Parietal lobe (tissue), 1 donor: ENCODE data around the gene CHRND. TPM values are rescaled to one million over a fixed set of nuclear protein-coding genes. Genes with fewer than 3 reads are reported as not detected.

Experiments used
- total RNA-seq: library from RNA; depleted of rRNA; stranded (reverse); fragments of >200 nt; gene quantifications from one replicate; pipeline ENCODE4 v1.2.3, GENCODE V29; 2014

The CHRND gene
- total RNA-seq = not detected

DNA sequence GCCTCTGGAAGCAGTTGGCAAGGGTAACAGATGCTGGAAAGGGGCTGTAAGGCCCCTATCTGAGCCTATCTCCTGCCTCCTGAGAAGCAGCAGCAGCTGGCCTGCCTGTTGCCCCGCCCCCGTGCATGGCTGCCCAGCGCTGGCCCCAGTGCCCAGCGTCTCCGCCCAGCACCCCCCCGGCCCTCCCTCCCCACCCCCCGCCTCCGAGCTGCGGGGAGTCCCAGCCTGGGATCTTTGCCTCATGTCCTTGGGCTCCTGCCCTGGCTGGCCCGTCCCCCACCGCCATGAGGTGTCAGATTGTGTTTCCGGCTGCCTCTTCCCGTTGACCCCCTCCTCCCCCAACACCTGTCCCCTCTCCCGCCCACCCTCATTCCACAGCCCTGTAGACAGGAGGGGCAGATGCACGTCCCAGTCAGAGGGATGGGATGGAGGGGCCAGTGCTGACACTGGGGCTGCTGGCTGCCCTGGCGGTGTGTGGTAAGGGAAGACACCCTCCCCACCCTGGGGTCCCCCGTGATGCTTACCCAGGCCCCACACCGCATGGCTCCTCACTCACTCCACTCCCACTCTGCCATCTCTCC is at the start of gene CHRND:
CHRND (plus strand) TSS at position 370 of the 581 bp plus-strand sequence; CDS start at position 426, 56 bp downstream.

DNA sequence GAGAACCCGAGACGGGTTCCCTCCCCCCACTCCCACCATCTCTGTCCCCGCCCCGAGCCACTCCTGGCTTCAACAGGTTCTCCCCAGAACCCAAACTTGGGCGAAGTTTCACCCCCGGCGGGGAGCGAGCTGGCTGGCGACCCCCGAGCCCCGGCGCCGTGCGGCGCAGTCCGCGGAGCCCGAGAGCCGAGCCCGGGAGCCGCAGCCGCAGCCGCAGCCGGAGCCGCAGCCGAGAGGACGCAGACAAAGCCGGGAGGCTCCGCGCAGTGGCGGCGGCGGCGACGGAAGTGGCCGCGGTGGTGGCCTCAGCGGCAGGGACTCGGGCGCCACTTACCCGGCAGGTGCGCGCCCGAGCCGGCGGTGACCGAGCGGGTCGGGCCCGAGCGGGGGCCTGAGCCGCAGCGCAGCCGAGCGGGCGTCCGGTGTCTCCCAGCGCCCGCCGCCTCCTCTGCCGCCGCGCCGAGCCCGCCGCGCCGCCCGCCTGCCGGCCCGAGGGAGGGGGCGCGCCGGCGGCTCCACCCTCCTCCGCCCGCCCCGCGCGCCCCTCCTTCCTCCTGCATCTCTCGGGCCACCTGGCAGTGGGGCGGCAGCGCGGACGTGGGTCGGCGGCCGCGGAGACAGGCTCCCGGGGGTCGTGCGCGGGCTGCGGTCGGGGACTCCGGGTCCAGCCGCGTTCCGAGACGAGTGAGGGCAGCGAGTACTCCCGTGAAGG is 38.4 kb upstream of the CHRND start, which contains the start of gene ECEL1:
ECEL1 (minus strand) TSS at position 450 of the 712 bp plus-strand sequence. CDS start 1,181 bp downstream, outside the sequence.

DNA sequence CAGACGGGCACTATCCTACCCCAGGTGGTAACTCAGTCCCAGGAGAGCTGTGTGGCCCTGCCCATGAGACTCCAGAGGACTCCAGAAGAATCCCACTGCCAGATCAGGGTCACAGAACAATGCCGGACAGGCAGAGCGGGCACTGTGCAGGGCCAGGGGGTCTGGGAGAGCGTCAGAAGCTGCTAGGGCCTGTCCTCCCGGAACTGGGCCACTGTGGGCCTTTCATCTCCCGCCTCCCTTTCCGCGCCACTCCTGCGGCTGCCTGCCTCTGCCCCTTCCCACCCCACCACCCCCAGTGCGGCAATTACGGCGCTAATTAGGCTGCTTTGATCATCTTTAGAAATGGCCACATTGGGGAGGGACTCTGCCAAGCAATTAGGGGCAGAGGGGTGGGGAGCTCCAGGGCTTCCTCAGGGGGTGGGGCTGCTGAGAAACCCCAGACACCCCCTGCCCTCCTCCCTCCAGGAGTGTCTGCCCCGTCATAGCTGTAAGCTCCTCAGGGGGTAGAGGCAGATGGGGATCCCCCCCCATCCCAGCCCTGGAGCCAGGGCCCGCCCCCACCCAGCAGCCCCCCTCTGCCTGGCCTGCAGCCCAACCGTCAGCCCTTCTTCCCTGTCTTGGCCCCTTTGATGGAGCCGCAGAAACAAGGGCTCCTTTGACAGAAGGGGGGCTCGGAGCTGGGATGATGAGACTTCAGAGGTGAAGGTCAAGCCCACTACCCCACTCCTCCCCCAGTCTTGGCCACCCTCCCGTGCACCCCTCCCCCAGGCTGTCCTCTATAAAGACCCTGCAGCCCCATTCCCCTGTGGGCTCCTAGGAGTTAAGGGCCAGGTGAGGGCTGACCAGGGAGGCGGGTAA is 6.2 kb upstream of the CHRND start, which contains the start of gene PRSS56:
PRSS56 (plus strand) TSS at position 808 of the 858 bp plus-strand sequence. CDS start 211 bp downstream, outside the sequence.

DNA sequence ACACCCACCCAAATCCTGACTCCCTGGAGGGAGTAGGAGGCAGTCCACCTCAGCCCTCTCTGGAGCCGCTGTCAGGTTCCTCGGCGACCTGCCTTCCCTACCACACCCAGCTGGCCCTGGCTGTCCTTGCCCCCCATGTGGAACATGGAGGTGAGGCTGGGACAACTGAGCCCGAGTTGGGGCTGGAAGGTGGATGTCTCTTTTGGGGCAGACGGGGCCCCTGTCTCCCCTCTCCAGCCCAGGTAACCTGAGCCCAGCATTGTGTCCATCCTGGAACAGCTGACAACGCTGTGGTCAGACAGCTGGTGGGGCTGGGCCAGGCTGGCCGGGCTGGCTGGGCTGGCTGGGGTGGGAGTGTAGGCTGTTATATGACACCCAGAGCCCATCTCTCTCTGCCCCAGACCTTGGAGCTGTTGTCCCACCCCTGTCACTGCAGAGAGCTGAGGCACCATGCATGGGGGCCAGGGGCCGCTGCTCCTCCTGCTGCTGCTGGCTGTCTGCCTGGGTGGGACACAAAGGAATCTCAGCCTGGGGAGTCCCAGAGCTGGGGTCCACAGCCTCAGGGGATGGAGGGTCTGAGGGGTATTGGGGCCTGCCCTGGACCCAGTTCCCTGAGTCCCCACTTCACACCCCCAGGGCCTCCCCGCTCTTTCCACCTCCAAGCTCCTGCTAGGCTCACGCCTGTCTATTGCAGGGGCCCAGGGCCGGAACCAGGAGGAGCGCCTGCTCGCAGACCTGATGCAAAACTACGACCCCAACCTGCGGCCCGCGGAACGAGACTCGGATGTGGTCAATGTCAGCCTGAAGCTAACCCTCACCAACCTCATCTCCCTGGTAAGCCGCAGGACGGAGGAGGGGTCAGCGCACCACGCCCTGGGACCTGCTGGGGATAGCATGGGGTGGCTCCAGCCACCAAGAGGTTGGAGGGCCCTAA is 13.6 kb downstream of the CHRND start, which contains the start of gene CHRNG:
CHRNG (plus strand) TSS at position 395 of the 934 bp plus-strand sequence; CDS start at position 451, 56 bp downstream.

DNA sequence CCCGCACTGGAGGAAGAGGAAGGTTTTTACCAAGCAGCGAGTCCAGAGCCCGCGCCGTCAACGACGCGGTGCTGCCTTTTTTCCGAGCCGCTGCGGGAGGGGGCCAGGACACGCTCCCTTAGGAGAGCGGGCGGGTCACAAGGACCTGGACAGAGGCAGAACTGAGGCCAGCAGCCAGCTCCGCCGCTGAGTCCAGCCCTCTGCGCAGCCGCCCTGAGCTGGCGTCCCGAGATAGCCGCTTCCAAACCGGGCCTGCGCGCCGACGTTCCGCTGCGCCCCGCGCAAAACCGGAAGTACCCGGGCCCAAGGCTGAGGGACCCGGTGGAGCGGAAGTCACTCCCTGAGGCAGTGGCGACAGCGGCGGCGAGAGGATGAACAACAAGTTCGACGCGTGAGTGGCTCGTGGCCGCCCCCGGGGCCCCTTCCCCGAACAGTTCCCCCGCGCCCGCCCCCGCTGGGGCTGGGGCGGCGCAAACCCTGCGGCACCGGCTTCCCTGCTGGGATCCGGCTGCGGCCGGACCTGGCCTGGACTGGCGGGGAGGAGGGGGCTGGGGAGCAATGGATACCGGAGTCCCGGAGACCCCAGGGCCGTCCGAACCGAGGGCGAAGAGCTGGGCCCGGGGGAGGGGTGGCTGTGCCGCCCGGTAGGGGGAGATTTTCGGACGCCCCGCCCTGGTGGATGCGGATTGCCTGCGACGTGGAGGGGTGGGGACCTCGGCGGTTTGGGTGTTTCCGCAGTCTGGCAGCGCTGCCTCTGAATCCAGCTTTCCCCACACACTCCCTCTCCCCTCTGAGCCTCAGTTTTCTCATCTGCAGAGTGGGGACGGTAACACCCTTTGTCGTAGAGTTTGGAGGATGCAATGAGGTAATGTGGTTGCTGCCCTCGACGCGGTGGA is 24.6 kb downstream of the CHRND start, which contains the start of the genes EIF4E2 and TIGD1:
EIF4E2 (plus strand) TSS at position 336 of the 896 bp plus-strand sequence; CDS start at position 372, 36 bp downstream.
TIGD1 (minus strand) TSS at position 204 of the 896 bp plus-strand sequence. CDS start 675 bp downstream, outside the sequence.

Other genes with a start within 250 kb of the CHRND start
- gene ALPP, start 147.4 kb upstream of the CHRND start, total RNA-seq = not detected
- not detected for gene ALPG, start 119.3 kb upstream of the CHRND start, total RNA-seq
- not detected for gene ALPI, start 70.0 kb upstream of the CHRND start, total RNA-seq
- gene ECEL1, start 38.3 kb upstream of the CHRND start, total RNA-seq = 0.63 TPM
- not detected for gene PRSS56, start 5.8 kb upstream of the CHRND start, total RNA-seq
- gene CHRNG, start 13.5 kb downstream of the CHRND start, total RNA-seq = not detected
- 14.1 TPM for gene TIGD1, start 24.4 kb downstream of the CHRND start, total RNA-seq
- 54.8 TPM for gene EIF4E2, start 24.5 kb downstream of the CHRND start, total RNA-seq
- 0.63 TPM for gene EFHD1, start 107.4 kb downstream of the CHRND start, total RNA-seq
- 172 TPM for gene GIGYF2, start 171.2 kb downstream of the CHRND start, total RNA-seq